ENCODE measurements around the gene LILRB3. TPM values are rescaled to one million over a fixed set of nuclear protein-coding genes. Genes with fewer than 3 reads are reported as not detected.
"Not testable (repeated sequence)": the region's sequence is repeated elsewhere in the genome, so short reads cannot be mapped to it uniquely, and the experiment has no call there.

Gene LILRB3
- total RNA-seq (1 to 10 TPM; 1.1 to 1.3 TPM), total RNA-seq (0 to 4.6 (median 0.35) reads per million in 172 experiments)
- polyA plus RNA-seq (2013, experiment 1 of 2) = 27.5 TPM
- polyA plus RNA-seq (2013, experiment 2 of 2) = 14.8 TPM

DNA sequence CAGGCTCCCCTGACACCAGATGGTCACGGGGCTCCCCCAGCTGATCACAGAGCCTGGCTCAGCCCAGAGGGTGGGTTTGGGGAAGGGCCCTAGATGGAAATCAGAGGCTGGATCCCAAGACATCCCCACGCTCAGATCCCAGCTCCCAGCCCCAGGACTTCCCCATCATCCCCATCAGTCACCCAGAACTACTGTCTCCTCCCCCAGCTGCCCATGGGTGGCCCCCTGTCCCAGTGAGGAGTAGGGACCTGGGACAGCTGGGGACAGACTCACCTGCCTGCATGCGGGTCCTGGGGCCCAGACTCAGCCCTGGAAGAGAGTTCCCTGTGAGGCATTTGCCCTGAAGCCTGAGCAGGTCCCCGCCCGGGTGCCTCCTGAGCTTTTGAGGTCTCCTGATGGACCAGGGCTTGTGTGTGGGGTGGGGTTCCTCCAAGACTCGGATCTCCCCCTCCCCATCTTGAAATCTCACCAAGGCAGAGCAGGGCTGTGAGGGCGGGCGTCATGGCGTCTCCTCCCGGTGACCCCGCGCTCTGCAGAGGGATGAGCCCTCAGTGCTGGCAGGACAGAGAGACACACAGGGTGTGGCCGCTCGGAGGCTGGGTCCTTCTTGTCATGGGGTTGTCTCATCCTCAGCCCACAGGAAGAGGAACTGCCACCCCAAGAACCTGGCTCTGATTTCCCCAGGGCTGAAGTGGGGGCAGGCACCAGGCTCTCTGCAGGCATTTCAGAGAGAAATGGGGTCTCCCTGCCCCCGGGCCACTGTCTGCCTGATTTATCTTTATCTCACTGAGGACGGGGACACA is at the start of gene LILRB3:
LILRB3 (minus strand) TSS at position 534 of the 803 bp plus-strand sequence; CDS start at position 503, 31 bp downstream.
- H3K9me3 ChIP-seq (ENCODE audit: control insufficient read depth in 1 of 2, insufficient read depth in 1 of 2, low read length in 2 of 2); H3K27me3 Mint-ChIP-seq; H3K27ac Mint-ChIP-seq; H3K36me3 ChIP-seq (ENCODE audit: insufficient read depth, low read length); H3K36me3 Mint-ChIP-seq (ENCODE audit: low read depth); H3K4me1 Mint-ChIP-seq (ENCODE audit: low read depth); POLR2A ChIA-PET; H3K4me1 ChIP-seq (ENCODE audit: insufficient read depth, low read length); CTCF ChIA-PET; H3K4me3 Mint-ChIP-seq; H3K9me3 Mint-ChIP-seq; H3K27me3 ChIP-seq (ENCODE audit: control insufficient read depth in 1 of 2, insufficient read depth in 2 of 2, low read length in 2 of 2); H3K27ac ChIP-seq (ENCODE audit: low read depth in 1 of 2, low read length in 2 of 2): not testable (repeated sequence)
- intact Hi-C loops (cut with DNase I, micrococcal nuclease) = loop anchor here in 1 of 2 experiments (2.0 kb wide), 2 partner anchors 16 to 24 kb away; no protein-coding TSS in a partner anchor
- DNase-seq = peak in 2 of 14 experiments; percentile 29 to 49
- peak; percentile 34 for ATAC-seq (ENCODE audit: poor library complexity)
- peak within 1 kb of the TSS; percentile 43 for H3K4me3 ChIP-seq (ENCODE audit: low read length)

DNA sequence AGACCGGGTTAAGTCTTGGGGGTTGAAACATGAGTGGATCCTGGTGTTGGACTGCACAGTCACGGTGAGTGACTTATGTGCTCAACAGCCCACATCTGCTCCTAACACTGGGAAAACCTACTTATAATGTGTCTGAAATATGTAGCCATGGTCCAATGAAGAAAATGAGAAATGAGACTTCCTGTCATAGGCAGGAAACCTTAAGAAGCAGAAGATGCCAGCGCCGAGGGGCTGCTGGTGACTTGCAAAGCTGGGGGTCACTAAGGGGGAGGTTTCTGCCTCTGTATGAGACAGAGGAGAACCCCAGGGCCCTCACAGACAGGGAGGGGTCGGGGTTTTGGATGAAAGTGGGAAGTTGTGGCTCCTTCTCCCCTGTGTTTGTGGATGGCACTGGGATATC is 49.4 kb upstream of the LILRB3 start:
- H3K27ac ChIP-seq (ENCODE audit: low read depth in 1 of 2, low read length in 2 of 2); H3K9me3 Mint-ChIP-seq; H3K4me1 ChIP-seq (ENCODE audit: insufficient read depth, low read length); ATAC-seq (ENCODE audit: poor library complexity); H3K36me3 ChIP-seq (ENCODE audit: insufficient read depth, low read length); POLR2A ChIA-PET; H3K4me3 Mint-ChIP-seq; H3K36me3 Mint-ChIP-seq (ENCODE audit: low read depth); H3K27me3 ChIP-seq (ENCODE audit: control insufficient read depth in 1 of 2, insufficient read depth in 2 of 2, low read length in 2 of 2); H3K9me3 ChIP-seq (ENCODE audit: control insufficient read depth in 1 of 2, insufficient read depth in 1 of 2, low read length in 2 of 2); H3K27ac Mint-ChIP-seq; H3K4me1 Mint-ChIP-seq (ENCODE audit: low read depth); CTCF ChIA-PET; H3K4me3 ChIP-seq (ENCODE audit: low read length); intact Hi-C loops (cut with DNase I, micrococcal nuclease): not testable (repeated sequence)
- peaks cover 34% of the 10 kb centered on the region for H3K27me3 Mint-ChIP-seq
- DNase-seq = peak in 2 of 14 experiments; percentile 29 to 37

DNA sequence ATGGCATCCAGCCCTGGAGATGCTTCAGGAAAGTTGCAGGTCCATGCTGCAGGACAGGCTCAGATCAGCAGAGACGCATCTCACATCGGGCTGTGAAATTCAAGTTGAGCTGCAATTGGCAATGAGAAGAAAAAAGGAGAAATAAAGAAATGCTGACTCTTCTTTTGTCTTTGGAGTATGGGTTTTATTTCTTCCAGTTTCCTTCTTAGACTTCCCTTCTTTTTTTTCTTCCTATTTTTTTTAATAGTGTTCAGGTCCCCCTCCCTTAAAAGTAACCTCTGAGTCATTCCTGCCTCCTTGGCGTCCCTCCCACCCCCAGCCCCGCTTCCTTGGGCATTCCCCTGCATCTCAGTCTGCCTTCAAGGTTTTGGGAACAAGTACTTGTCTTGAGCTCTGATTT is 48.8 kb upstream of the LILRB3 start:
- H3K36me3 ChIP-seq (ENCODE audit: insufficient read depth, low read length); POLR2A ChIA-PET; CTCF ChIA-PET; H3K4me1 Mint-ChIP-seq (ENCODE audit: low read depth); H3K27ac ChIP-seq (ENCODE audit: low read depth in 1 of 2, low read length in 2 of 2); H3K4me3 ChIP-seq (ENCODE audit: low read length); intact Hi-C loops (cut with DNase I, micrococcal nuclease); H3K4me1 ChIP-seq (ENCODE audit: insufficient read depth, low read length); ATAC-seq (ENCODE audit: poor library complexity); H3K36me3 Mint-ChIP-seq (ENCODE audit: low read depth); H3K27ac Mint-ChIP-seq; H3K4me3 Mint-ChIP-seq; H3K9me3 Mint-ChIP-seq; H3K9me3 ChIP-seq (ENCODE audit: control insufficient read depth in 1 of 2, insufficient read depth in 1 of 2, low read length in 2 of 2); H3K27me3 ChIP-seq (ENCODE audit: control insufficient read depth in 1 of 2, insufficient read depth in 2 of 2, low read length in 2 of 2): not testable (repeated sequence)
- DNase-seq = peak in 2 of 14 experiments; percentile 38 to 41
- peaks cover 33% of the 10 kb centered on the region for H3K27me3 Mint-ChIP-seq

DNA sequence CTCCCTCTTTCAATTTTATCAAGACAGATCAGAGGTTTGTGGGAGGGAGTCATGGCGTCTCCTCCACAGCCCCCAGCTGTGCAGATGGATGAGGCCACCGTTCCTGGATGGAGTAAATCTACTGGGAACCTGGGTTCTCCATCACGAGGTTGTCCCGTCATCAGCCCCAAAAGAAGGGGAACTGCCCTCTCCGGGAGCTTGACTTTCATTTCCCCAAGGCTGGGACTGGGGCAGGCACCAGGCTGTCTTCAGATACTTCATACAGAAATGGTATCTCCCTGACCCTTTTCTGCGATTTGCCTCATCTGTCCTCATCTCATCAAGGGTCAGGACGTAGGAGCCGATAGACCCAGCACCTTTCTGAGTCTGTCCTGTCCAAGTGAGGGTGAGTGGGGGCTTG is 48.3 kb upstream of the LILRB3 start:
- no peak overlapping the region for H3K4me3 ChIP-seq (ENCODE audit: low read length)
- CTCF ChIA-PET = no interaction called here
- intact Hi-C loops (cut with DNase I, micrococcal nuclease) = no loop called here

More for the DNA sequence above, 48.3 kb upstream of the LILRB3 start:
- H3K9me3 ChIP-seq (ENCODE audit: control insufficient read depth in 1 of 2, insufficient read depth in 1 of 2, low read length in 2 of 2) = no peaks in the 10 kb centered on the region
- H3K9me3 Mint-ChIP-seq = no peaks in the 10 kb centered on the region
- no peak overlapping the region for H3K4me3 Mint-ChIP-seq
- H3K27me3 Mint-ChIP-seq = peaks cover 33% of the 10 kb centered on the region
- POLR2A ChIA-PET = no interaction called here
- H3K27ac Mint-ChIP-seq = no peak overlapping the region
- peaks cover 0 to 4% of the 10 kb centered on the region in 2 experiments for H3K27me3 ChIP-seq (ENCODE audit: control insufficient read depth in 1 of 2, insufficient read depth in 2 of 2, low read length in 2 of 2)
- TF ChIP-seq, protein P1, sequence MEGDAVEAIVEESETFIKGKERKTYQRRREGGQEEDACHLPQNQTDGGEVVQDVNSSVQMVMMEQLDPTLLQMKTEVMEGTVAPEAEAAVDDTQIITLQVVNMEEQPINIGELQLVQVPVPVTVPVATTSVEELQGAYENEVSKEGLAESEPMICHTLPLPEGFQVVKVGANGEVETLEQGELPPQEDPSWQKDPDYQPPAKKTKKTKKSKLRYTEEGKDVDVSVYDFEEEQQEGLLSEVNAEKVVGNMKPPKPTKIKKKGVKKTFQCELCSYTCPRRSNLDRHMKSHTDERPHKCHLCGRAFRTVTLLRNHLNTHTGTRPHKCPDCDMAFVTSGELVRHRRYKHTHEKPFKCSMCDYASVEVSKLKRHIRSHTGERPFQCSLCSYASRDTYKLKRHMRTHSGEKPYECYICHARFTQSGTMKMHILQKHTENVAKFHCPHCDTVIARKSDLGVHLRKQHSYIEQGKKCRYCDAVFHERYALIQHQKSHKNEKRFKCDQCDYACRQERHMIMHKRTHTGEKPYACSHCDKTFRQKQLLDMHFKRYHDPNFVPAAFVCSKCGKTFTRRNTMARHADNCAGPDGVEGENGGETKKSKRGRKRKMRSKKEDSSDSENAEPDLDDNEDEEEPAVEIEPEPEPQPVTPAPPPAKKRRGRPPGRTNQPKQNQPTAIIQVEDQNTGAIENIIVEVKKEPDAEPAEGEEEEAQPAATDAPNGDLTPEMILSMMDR (IDR thresholded peaks at IDR 0.05) = no peak
- no peak overlapping the region for H3K27ac ChIP-seq (ENCODE audit: low read depth in 1 of 2, low read length in 2 of 2)
- no peaks in the 10 kb centered on the region for H3K4me1 Mint-ChIP-seq (ENCODE audit: low read depth)
- H3K36me3 ChIP-seq (ENCODE audit: insufficient read depth, low read length) = no peaks in the 10 kb centered on the region
- ATAC-seq (ENCODE audit: poor library complexity) = no peak
- peak in 2 of 14 experiments; percentile 60 to 62 for DNase-seq
- no peaks in the 10 kb centered on the region for H3K36me3 Mint-ChIP-seq (ENCODE audit: low read depth)
- H3K4me1 ChIP-seq (ENCODE audit: insufficient read depth, low read length) = no peaks in the 10 kb centered on the region
